Activated CD8-positive, alpha-beta memory T cell treated with anti-CD3 and anti-CD28 coated beads, Interleukin-2, amount 50 U/mL, for 48 hours (primary cell): ENCODE measurements around the gene PIP4K2A.
A peak's percentile ranks its signal among the peaks of the same experiment; 100 is the strongest.
"Not testable (repeated sequence)": the region's sequence is repeated elsewhere in the genome, so short reads cannot be mapped to it uniquely, and the experiment has no call there.

Experiments
- DNase-seq: peaks from one replicate; pipeline ENCODE4 v3.0.0-alpha.2; 2020

PIP4K2A gene

GRCh38 chr10:22544325-22545068 lies 169.9 kb downstream of the PIP4K2A start:
- no peak for DNase-seq

GRCh38 chr10:22542773-22543172 lies 171.6 kb downstream of the PIP4K2A start:
- DNase-seq, result no peak

- no peak for DNase-seq
Observed at GRCh38 chr10:22541900-22542299, 172.5 kb downstream of the PIP4K2A start.

- no peak for DNase-seq
Observed at GRCh38 chr10:22539579-22540298, 174.6 kb downstream of the PIP4K2A start.

- DNase-seq, result no peak
Observed at GRCh38 chr10:22537810-22538209, 176.6 kb downstream of the PIP4K2A start.

- no peak for DNase-seq
Observed at GRCh38 chr10:22536620-22537019, 177.8 kb downstream of the PIP4K2A start.

- DNase-seq, result no peak
Observed at GRCh38 chr10:22534849-22535604, 179.4 kb downstream of the PIP4K2A start.

GRCh38 chr10:22531441-22531840 lies 182.9 kb downstream of the PIP4K2A start:
- DNase-seq, result no peak

GRCh38 chr10:22531008-22531407 lies 183.4 kb downstream of the PIP4K2A start:
- no peak for DNase-seq

GRCh38 chr10:22527520-22527919 lies 186.9 kb downstream of the PIP4K2A start:
- no peak for DNase-seq

GRCh38 chr10:22524333-22524732 lies 190.0 kb downstream of the PIP4K2A start:
- DNase-seq, result not testable (repeated sequence)

GRCh38 chr10:22520645-22521044 lies 193.7 kb downstream of the PIP4K2A start:
- not testable (repeated sequence) for DNase-seq

- DNase-seq, result no peak
Observed at GRCh38 chr10:22518167-22518724, 196.1 kb downstream of the PIP4K2A start.

GRCh38 chr10:22515009-22515408 lies 199.4 kb downstream of the PIP4K2A start:
- DNase-seq, result no peak

GRCh38 chr10:22514414-22514758 lies 200.0 kb downstream of the PIP4K2A start:
- not testable (repeated sequence) for DNase-seq

GRCh38 chr10:22513483-22514413 lies 200.6 kb downstream of the PIP4K2A start:
- not testable (repeated sequence) for DNase-seq

GRCh38 chr10:22512015-22512414 lies 202.4 kb downstream of the PIP4K2A start:
- DNase-seq, result not testable (repeated sequence)

- DNase-seq, result not testable (repeated sequence)
Observed at GRCh38 chr10:22508214-22508613, 206.2 kb downstream of the PIP4K2A start.

- peak; percentile 63 for DNase-seq
Observed at GRCh38 chr10:22505911-22506685, 208.3 kb downstream of the PIP4K2A start.

GRCh38 chr10:22504766-22505165 lies 209.6 kb downstream of the PIP4K2A start:
- DNase-seq, result no peak
